ENCODE measurements around the gene CDC16. TPM values are rescaled to one million over a fixed set of nuclear protein-coding genes. Genes with fewer than 3 reads are reported as not detected.

CDC16 gene
- total RNA-seq, 2 experiments from 2014 or later, result 83.5 to 90.8 TPM

DNA sequence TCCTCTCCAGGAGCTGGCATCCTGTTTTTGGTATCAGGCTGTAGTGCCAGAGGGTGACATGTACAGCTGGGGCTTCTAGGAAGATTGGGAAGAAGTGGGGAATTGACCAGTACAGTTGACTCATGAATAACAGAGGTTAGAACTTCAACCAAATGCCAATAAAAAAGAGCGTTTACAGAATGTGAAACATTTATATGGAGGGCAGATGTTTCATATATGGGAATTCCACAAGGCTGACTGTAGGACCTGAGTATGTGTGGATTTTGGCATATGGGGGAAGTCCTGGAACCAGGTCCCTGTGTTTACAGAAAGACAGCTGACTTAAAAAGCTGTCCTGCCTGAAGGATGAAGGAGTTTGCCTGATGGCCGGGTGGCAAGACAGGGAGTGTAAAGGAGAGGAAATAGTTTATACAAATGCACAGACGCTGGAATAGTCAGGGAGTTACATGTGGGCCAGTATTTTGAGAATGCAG, 84.8 kb downstream of the CDC16 start:
- Mint-ChIP-seq H3K36me3 (ENCODE audit: low read depth) (peaks cover 71% of the 10 kb centered on the region), H3K4me1 (peaks cover 62% of the 10 kb centered on the region), H3K27ac (peak overlapping the region; percentile 29), H3K27me3 (no peaks in the 10 kb centered on the region), H3K9me3 (ENCODE audit: low read depth) (no peaks in the 10 kb centered on the region), H3K4me3 (no peak overlapping the region)
- intact Hi-C loops (cut with DNase I, micrococcal nuclease), result no loop called here
- ChIA-PET CTCF (interaction anchor here (0.8 to 1.6 kb wide), 3 partner anchors 14 to 23 kb away, joined by 3 to 5 read pairs (median 3); no protein-coding TSS in a partner anchor), POLR2A (no interaction called here)
- no peak for DNase-seq
- no peak for ATAC-seq

DNA sequence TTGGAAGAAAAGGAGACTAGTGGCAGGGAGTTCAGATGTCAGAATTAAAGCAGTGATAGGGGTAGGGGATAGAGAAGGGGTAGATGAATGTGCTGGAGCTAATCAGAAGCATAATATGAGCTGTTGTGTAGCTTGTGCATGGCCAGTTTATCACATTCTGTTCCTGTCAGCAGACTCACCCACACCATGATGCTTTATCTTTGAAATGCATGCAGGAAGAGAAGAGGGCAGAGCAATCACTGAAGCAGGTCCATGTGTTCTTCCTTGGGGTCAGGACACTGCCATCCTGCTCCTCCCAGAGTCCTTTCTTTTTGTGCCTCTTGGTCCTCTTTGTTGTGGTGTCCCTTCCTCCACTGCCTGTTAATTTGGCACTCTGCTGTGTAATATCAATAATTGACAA, 85.4 kb downstream of the CDC16 start:
- CTCF ChIA-PET, result interaction anchor here (1.6 kb wide), 1 partner anchor 22 kb away, joined by 5 read pairs; no protein-coding TSS in a partner anchor
- Mint-ChIP-seq H3K4me3 (no peak overlapping the region), H3K27me3 (no peaks in the 10 kb centered on the region), H3K27ac (peak overlapping the region; percentile 33), H3K4me1 (peaks cover 64% of the 10 kb centered on the region), H3K9me3 (ENCODE audit: low read depth) (no peaks in the 10 kb centered on the region), H3K36me3 (ENCODE audit: low read depth) (peaks cover 73% of the 10 kb centered on the region)
- intact Hi-C loops (cut with DNase I, micrococcal nuclease), result no loop called here
- DNase-seq, result no peak
- ATAC-seq, result no peak
- POLR2A ChIA-PET, result no interaction called here

GRCh38 chr13:114321256-114321655, 86.6 kb downstream of the CDC16 start:
- ChIA-PET CTCF (no interaction called here), POLR2A (no interaction called here)
- peaks cover 69% of the 10 kb centered on the region for H3K4me1 Mint-ChIP-seq
- no peak overlapping the region for H3K4me3 Mint-ChIP-seq
- H3K36me3 Mint-ChIP-seq (ENCODE audit: low read depth), result peaks cover 78% of the 10 kb centered on the region
- no peak overlapping the region for H3K27ac Mint-ChIP-seq
- H3K27me3 Mint-ChIP-seq, result no peaks in the 10 kb centered on the region
- ATAC-seq (no peak), DNase-seq (no peak)
- H3K9me3 Mint-ChIP-seq (ENCODE audit: low read depth), result no peaks in the 10 kb centered on the region
- intact Hi-C loops (cut with DNase I, micrococcal nuclease), result no loop called here

Small RNA genes within 50 kb of the gene (microRNA-seq; reads per million reads assigned to microRNA genes)
- gene MIR4502 (ENCODE audit: borderline replicate concordance) (not detected), gene MIR548AR (ENCODE audit: borderline replicate concordance) (1.1 reads per million)

Other genes with a start within 250 kb of the CDC16 start
- 10 to 100 TPM; 33.0 to 34.7 TPM for gene RASA3, start 102.3 kb upstream of the CDC16 start, total RNA-seq
- gene CFAP97D2, start 55.6 kb upstream of the CDC16 start, total RNA-seq, result not detected
- gene UPF3A, start 46.7 kb downstream of the CDC16 start, total RNA-seq, result 10 to 100 TPM; 41.1 to 43.3 TPM
- gene CHAMP1, start 79.6 kb downstream of the CDC16 start, total RNA-seq, result 10 to 100 TPM; 39.4 to 54.3 TPM

Measured in activated CD4-positive, alpha-beta T cell treated with anti-CD3 and anti-CD28 coated beads for 36 hours (primary cell).